ENCODE results near the gene CHGA. TPM values are rescaled to one million over a fixed set of nuclear protein-coding genes. Genes with fewer than 3 reads are reported as not detected.

The CHGA gene
- total RNA-seq, 1 experiment from 2014 or later: not detected

DNA sequence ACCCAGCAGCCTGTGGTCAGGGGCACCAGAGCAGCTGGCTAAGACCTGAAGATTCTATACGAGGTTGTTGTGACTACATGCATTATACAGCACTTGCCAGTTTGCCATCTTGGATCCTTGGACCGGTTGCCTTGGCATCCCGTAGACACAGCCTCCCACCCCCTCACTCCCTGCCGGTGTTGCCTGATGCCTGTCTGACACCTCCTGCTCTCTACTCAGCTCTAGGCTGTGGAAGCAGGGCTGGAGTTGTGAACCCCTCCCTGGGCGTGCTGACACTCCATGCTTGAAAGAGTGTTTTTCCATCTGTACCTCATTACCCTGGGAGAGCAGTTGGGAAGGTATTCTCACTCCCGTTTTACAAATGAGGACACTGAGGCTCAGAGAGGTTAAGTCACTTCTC lies 2.5 kb downstream of the CHGA start:
- in situ Hi-C loops (cut with HindIII; ENCODE audit: low pct_unique_long_range_greater_than_20kb, low sequenced_read_pairs): no loop called here
- BruUV-seq (replicated peaks): no TSS peak
- intact Hi-C loops (cut with micrococcal nuclease; ENCODE audit: unreplicated experiment): no loop called here
- H3K36me3 ChIP-seq (ENCODE audit: control insufficient read depth, insufficient read depth, low read length): no peaks in the 10 kb centered on the region
- no peak for TF ChIP-seq POLR2AphosphoS5 (IDR thresholded peaks at IDR 0.05; ENCODE audit: low read depth, low read length)
- no peak for TF ChIP-seq CTCF (IDR thresholded peaks at IDR 0.05)
- TF ChIP-seq TCF7L2 (IDR thresholded peaks at IDR 0.05; ENCODE audit: low read depth, low read length): no peak
- TF ChIP-seq REST (IDR thresholded peaks at IDR 0.05; ENCODE audit: insufficient read depth in 1 of 2, low read depth in 2 of 2, low read length in 1 of 2): no peak
- TF ChIP-seq SIN3A (IDR thresholded peaks at IDR 0.05; ENCODE audit: borderline replicate concordance, insufficient read depth, low read depth, low read length): no peak
- no peak overlapping the region for H3K27ac ChIP-seq (ENCODE audit: low read length)
- POLR2A ChIA-PET: no interaction called here
- H3K4me3 ChIP-seq (ENCODE audit: low read depth in 2 of 2, low read length in 2 of 2): no peak overlapping the region
- ATAC-seq (no peak), DNase-seq (ENCODE audit: low read depth, low spot score) (no peak)
- H3K9me3 ChIP-seq (ENCODE audit: control insufficient read depth, insufficient read depth, low read depth, low read length): no peaks in the 10 kb centered on the region
- H3K27me3 ChIP-seq (ENCODE audit: control insufficient read depth, insufficient read depth, low read length): no peaks in the 10 kb centered on the region
- CTCF ChIA-PET: no interaction called here
- H3K4me1 ChIP-seq (ENCODE audit: control insufficient read depth, insufficient read depth, low read length): no peaks in the 10 kb centered on the region

DNA sequence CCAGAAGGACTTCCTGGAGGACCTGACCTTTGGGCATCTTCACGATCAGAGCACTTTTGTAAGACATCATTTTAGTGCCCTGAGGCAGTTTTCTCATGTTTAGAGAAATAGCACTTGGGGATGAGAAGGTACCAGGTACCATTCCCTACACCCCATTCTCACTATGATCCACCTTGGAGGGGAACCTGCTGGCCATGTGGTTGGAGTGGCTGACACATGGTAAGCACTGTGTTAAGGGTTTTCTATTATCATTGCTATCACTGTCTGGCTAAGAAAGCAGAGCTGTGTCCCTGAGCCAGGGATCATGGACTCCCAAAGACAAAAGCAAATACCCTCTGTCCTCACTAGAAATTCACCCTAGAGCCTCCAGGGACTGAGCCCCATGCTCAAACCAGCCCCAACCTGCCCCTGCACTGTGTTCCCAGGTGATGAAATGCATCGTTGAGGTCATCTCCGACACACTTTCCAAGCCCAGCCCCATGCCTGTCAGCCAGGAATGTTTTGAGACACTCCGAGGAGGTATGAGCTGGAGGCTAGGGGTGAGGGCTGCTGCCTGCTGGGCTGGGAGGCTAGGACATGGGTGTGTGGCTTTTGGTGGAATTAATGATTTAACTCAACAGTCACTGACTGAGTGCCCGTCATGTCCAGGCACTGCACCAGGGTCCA lies 3.4 kb downstream of the CHGA start:
- no peak for TF ChIP-seq SIN3A (IDR thresholded peaks at IDR 0.05; ENCODE audit: borderline replicate concordance, insufficient read depth, low read depth, low read length)
- 0 out of 4 replicates have a peak, but pooled peaks of 1 of the 2 experiments have one; percentile 30 for TF ChIP-seq REST (IDR thresholded peaks at IDR 0.05; ENCODE audit: insufficient read depth in 1 of 2, low read depth in 2 of 2, low read length in 1 of 2)
- no peak for TF ChIP-seq POLR2AphosphoS5 (IDR thresholded peaks at IDR 0.05; ENCODE audit: low read depth, low read length)
- no peak for TF ChIP-seq CTCF (IDR thresholded peaks at IDR 0.05)
- Histone ChIP-seq H3K27me3 (ENCODE audit: control insufficient read depth, insufficient read depth, low read length) (no peaks in the 10 kb centered on the region), H3K9me3 (ENCODE audit: control insufficient read depth, insufficient read depth, low read depth, low read length) (no peaks in the 10 kb centered on the region), H3K4me1 (ENCODE audit: control insufficient read depth, insufficient read depth, low read length) (no peaks in the 10 kb centered on the region), H3K27ac (ENCODE audit: low read length) (no peak overlapping the region), H3K36me3 (ENCODE audit: control insufficient read depth, insufficient read depth, low read length) (no peaks in the 10 kb centered on the region), H3K4me3 (ENCODE audit: low read depth in 2 of 2, low read length in 2 of 2) (no peak overlapping the region)
- in situ Hi-C loops (cut with HindIII; ENCODE audit: low pct_unique_long_range_greater_than_20kb, low sequenced_read_pairs): no loop called here
- DNase-seq (ENCODE audit: low read depth, low spot score) (no peak), ATAC-seq (no peak)
- BruUV-seq (replicated peaks): no TSS peak
- ChIA-PET CTCF (no interaction called here), POLR2A (no interaction called here)
- intact Hi-C loops (cut with micrococcal nuclease; ENCODE audit: unreplicated experiment): no loop called here

Data from Panc1 (cell line).